Thymus (tissue), 11 donors: Measurements from ENCODE around the gene TBC1D5. TPM values are rescaled to one million over a fixed set of nuclear protein-coding genes. Genes with fewer than 3 reads are reported as not detected.
A peak's percentile ranks its signal among the peaks of the same experiment; 100 is the strongest.

ENCODE experiments used
- DNase-seq, 9 donors: peaks; one replicate each; pipeline ENCODE4 v3.0.0-alpha.2; 2013; ENCODE audit warnings: low spot score in 9 of 9, low read depth in 6 of 9, missing footprints in 1 of 9
- H3K27ac ChIP-seq, 2 donors: one replicate each; pipeline ENCODE4 v1.5.1; 2013; ENCODE audit warnings: control low read depth in 1 of 2, low read depth in 1 of 2, low read length in 1 of 2, mild to moderate bottlenecking in 1 of 2, moderate library complexity in 1 of 2
- H3K27me3 ChIP-seq, 2 donors: one replicate each; pipeline ENCODE4 v1.5.1; 2013; ENCODE audit warnings: low read length in 1 of 2; ENCODE audit not compliant: control insufficient read depth in 2 of 2, insufficient read depth in 1 of 2
- H3K36me3 ChIP-seq, 2 donors: one replicate each; pipeline ENCODE4 v1.5.1; 2013; ENCODE audit warnings: low read length in 1 of 2, mild to moderate bottlenecking in 1 of 2, moderate library complexity in 1 of 2; ENCODE audit not compliant: control insufficient read depth in 2 of 2, insufficient read depth in 2 of 2
- H3K4me1 ChIP-seq, 2 donors: one replicate each; pipeline ENCODE4 v1.5.1; 2013; ENCODE audit warnings: low read length in 2 of 2; ENCODE audit not compliant: control insufficient read depth in 2 of 2, insufficient read depth in 2 of 2
- H3K4me3 ChIP-seq, 2 donors: one replicate each; pipeline ENCODE4 v1.5.1; 2013; ENCODE audit warnings: low read length in 2 of 2, control low read depth in 1 of 2, mild to moderate bottlenecking in 1 of 2
- H3K9me3 ChIP-seq, 2 donors: one replicate each; pipeline ENCODE4 v1.5.1; 2013; ENCODE audit warnings: low read length in 1 of 2, mild to moderate bottlenecking in 1 of 2; ENCODE audit not compliant: control insufficient read depth in 2 of 2, insufficient read depth in 1 of 2
- WGBS: extraction: QIAGEN DNeasy Blood & Tissue Kit; methylation state at CpG from one replicate; pipeline ENCODE4 v1.1.7; 2013; 5-methylcytosine and 5-hydroxymethylcytosine counted together
- polyA plus RNA-seq: library from polyadenylated mRNA; stranded (reverse); fragments of 200-250 nt; gene quantifications from one replicate; pipeline ENCODE4 v1.2.3, GENCODE V29; 2013
- total RNA-seq: library from RNA; stranded (reverse); fragments of 120-200 nt; gene quantifications from one replicate; pipeline ENCODE4 v1.2.4, GENCODE V29; 2013
- donor health status: healthy.

Gene TBC1D5
- total and polyA plus RNA-seq, 2 donors: 8.9 to 37.3 TPM

DNA sequence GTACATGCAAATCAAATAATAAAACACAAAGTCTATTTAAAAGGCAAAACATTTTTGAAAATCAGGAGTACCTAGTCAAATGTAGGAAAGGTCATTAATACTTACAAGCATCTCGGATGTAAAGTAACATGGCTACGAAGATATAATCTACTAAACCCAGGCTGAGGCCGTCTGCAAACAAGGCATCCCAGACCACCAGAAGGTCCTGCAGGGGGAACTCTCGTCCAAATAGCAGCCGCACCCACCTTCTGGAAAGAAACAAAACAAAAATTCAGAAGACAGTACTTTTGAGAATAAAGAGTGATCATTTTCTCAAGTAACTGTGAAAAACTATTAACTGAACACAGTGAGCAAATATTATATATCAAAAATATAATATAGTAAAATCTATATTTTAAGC, 434.5 kb downstream of the TBC1D5 start:
- 96% methylated on average over 5 of the region's 5 CpGs for WGBS
- DNase-seq: no peak
- H3K27ac ChIP-seq: no peak overlapping the region
- H3K27me3 ChIP-seq: no peaks in the 10 kb centered on the region
- H3K4me3 ChIP-seq: no peak overlapping the region
- H3K36me3 ChIP-seq: no peaks in the 10 kb centered on the region
- H3K9me3 ChIP-seq: no peaks in the 10 kb centered on the region
- no peaks in the 10 kb centered on the region for H3K4me1 ChIP-seq

DNA sequence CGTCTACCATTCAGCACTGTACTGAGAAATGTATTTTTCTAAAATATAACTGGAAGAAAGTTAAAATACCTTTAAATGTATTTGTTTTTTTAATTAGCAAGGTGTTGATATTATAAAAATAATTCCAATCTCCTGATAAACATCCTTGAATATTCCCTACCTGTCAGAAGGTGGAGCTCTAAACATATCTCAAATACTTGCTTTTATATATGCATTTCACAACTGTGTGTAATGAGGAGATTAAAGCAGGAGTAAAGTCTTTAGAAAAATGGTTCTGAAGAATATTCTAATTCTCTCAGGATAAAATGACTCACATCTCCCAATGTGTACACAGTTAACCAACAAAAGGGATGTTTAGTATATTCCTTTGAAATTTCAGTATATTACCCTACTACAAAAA, 434.9 kb downstream of the TBC1D5 start:
- WGBS: 100% methylated on average over 1 of the region's 1 CpG
- DNase-seq: no peak
- no peaks in the 10 kb centered on the region for H3K27me3 ChIP-seq
- H3K9me3 ChIP-seq: no peaks in the 10 kb centered on the region
- H3K4me1 ChIP-seq: no peaks in the 10 kb centered on the region
- H3K27ac ChIP-seq: no peak overlapping the region
- H3K4me3 ChIP-seq: no peak overlapping the region
- H3K36me3 ChIP-seq: no peaks in the 10 kb centered on the region

DNA sequence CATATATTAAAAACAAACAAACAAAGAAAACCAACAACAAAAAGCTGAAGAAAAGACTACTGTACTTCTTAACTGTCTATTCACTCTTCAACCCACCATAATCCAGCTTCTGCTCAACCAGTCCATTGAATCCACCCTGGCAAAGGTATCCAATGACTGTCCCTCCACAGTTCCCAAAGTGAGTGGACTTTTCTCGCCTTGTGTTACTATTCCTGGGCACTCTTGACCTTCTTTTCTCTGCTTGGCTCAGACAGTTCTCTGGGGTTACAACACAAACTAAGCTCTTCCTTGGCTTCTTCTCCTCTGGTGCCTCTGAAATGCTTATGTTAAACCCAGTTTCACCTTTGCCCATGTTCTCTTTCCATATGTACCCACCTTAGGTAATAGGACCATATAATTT, 437.5 kb downstream of the TBC1D5 start:
- H3K27ac ChIP-seq: no peak overlapping the region
- H3K4me3 ChIP-seq: no peak overlapping the region
- no peaks in the 10 kb centered on the region for H3K27me3 ChIP-seq
- no peak for DNase-seq
- H3K9me3 ChIP-seq: no peaks in the 10 kb centered on the region
- peaks cover 0 to 5% of the 10 kb centered on the region in 2 donors for H3K4me1 ChIP-seq
- H3K36me3 ChIP-seq: no peaks in the 10 kb centered on the region
- 47% methylated on average over 1 of the region's 1 CpG for WGBS

DNA sequence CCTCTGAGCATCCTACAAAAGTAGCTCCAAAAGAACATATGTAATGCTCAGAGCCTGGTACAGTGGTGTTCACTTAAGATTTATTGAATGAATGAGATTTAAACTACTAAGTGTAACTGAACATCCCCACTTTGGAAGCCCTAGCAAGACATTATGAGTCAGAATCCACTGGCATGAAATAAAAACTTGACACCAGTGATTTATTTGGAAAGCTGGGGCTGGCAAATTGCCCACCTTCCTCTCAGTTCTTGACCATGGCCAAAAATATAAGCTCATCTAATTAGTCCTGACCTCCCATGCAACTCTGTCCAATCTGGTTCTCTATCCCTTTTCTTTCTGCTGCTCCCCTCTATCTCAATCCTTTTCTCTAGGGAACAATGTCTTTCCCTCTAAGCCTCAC, 439.7 kb downstream of the TBC1D5 start:
- Histone ChIP-seq H3K27me3 (no peaks in the 10 kb centered on the region), H3K36me3 (no peaks in the 10 kb centered on the region), H3K4me3 (no peak overlapping the region), H3K27ac (no peak overlapping the region), H3K4me1 (peaks cover 0 to 5% of the 10 kb centered on the region in 2 donors), H3K9me3 (no peaks in the 10 kb centered on the region)
- no peak for DNase-seq

DNA sequence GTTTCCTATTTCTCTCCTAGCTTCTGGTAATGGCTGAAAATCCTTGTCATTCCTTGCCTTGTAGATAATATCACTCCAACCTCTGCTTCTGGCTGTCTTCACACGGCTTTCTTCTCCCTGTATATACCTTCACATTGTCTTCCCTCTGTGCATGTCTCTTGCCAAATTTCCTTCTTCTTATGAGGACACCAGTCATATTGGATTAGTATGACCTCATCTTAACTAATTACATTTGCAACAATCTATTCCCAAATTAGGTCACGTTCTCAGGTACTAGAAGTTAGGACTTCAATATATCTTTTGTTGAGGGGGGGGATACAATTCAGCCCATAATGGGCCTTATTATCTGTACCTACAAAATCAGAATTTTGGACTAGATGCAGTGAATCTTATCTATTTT, 440.3 kb downstream of the TBC1D5 start:
- H3K27ac ChIP-seq: no peak overlapping the region
- no peak for DNase-seq
- H3K4me1 ChIP-seq: peaks cover 0 to 5% of the 10 kb centered on the region in 2 donors
- no peaks in the 10 kb centered on the region for H3K9me3 ChIP-seq
- H3K27me3 ChIP-seq: no peaks in the 10 kb centered on the region
- H3K36me3 ChIP-seq: no peaks in the 10 kb centered on the region
- WGBS: 98% methylated on average over 2 of the region's 2 CpGs
- H3K4me3 ChIP-seq: no peak overlapping the region

DNA sequence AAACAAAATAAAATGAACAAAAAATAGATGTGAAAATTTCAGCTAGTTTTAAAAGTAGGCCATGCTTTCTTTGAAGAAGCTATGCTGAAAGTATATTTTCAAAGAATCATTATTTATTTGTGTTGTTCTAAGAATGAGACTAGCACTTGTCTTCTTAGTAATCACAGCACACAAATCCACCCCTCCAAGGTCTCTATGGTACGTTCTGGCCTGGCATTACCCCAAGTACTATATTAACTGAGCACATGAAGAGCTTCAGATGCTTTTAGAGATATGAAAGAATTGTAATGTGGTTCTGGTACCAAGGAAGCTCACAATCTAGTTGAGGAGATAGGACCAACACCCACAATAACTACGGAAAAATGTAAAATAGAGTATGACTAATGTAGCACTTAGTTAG, 441.2 kb downstream of the TBC1D5 start:
- Histone ChIP-seq H3K27ac (no peak overlapping the region), H3K4me3 (no peak overlapping the region), H3K4me1 (peaks cover 0 to 5% of the 10 kb centered on the region in 2 donors), H3K27me3 (no peaks in the 10 kb centered on the region), H3K36me3 (no peaks in the 10 kb centered on the region), H3K9me3 (no peaks in the 10 kb centered on the region)
- 91% methylated on average over 2 of the region's 2 CpGs for WGBS
- no peak for DNase-seq

DNA sequence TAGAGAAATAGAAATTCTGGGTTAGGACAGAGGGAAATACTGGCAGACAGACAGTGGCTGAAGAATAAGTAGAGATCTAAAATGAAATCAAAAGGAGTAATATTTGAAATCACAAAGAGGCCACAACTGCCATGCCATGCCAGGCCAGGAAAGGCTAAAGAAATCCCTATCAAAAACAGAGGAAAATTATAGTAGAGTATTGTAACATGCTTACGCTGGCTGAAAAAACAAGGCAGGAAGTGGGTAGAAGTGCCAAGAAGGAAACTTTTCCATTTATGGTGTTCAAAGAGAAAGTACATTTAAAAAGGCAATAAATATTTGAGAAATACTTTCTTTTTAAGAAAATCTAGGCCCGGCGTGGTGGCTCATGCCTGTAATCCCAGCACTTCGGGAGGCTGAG, 442.0 kb downstream of the TBC1D5 start:
- no peaks in the 10 kb centered on the region for H3K9me3 ChIP-seq
- no peaks in the 10 kb centered on the region for H3K36me3 ChIP-seq
- H3K27me3 ChIP-seq: no peaks in the 10 kb centered on the region
- 68% methylated on average over 4 of the region's 4 CpGs for WGBS
- H3K4me1 ChIP-seq: peaks cover 0 to 5% of the 10 kb centered on the region in 2 donors
- no peak overlapping the region for H3K4me3 ChIP-seq
- no peak overlapping the region for H3K27ac ChIP-seq
- DNase-seq: peak in 7 of 9 donors; percentile 3 to 49 (median 18)

DNA sequence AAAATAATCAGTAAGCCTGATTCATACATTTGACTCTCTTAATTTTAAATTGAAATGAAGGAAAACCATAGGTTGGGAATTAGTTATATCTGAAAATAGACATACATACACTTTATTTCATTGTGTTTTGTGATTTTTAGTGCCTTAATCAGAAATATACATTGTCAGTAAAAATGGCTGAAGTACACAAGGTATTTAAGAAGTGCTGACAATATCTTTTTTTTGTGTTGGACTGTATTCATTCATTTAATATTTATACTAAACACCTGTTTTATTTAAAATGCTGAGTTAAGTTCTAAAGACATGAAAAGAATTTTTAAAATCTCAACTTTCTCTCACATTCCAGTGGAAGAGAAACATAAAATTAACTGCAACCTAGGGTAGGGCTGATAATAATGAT, 444.4 kb downstream of the TBC1D5 start:
- H3K36me3 ChIP-seq: no peaks in the 10 kb centered on the region
- no peaks in the 10 kb centered on the region for H3K9me3 ChIP-seq
- no peak for DNase-seq
- no peak overlapping the region for H3K4me3 ChIP-seq
- H3K27ac ChIP-seq: no peak overlapping the region
- H3K4me1 ChIP-seq: peaks cover 0 to 5% of the 10 kb centered on the region in 2 donors
- H3K27me3 ChIP-seq: no peaks in the 10 kb centered on the region

DNA sequence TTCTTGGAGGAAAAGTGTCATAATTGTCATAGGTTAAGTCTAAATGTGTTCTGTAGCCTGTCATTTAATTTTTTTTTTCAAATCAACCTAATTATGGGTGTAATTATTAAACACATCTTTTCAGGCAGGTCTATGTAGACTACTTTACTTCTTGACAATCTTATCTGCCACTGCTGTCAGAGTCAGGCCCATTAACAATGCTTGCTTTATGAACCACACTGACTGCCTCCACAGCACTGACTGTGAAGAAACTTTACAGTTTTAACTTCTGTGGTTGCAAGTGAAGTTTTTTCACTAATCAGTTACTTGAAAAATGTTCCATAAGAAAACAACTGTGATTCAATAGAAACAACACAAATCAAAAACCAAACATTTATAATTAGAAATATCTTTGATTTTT, 449.9 kb downstream of the TBC1D5 start:
- H3K4me1 ChIP-seq: no peaks in the 10 kb centered on the region
- H3K27ac ChIP-seq: no peak overlapping the region
- H3K36me3 ChIP-seq: peaks cover 0 to 5% of the 10 kb centered on the region in 2 donors
- DNase-seq: no peak
- H3K4me3 ChIP-seq: no peak overlapping the region
- H3K9me3 ChIP-seq: no peaks in the 10 kb centered on the region
- H3K27me3 ChIP-seq: no peaks in the 10 kb centered on the region

DNA sequence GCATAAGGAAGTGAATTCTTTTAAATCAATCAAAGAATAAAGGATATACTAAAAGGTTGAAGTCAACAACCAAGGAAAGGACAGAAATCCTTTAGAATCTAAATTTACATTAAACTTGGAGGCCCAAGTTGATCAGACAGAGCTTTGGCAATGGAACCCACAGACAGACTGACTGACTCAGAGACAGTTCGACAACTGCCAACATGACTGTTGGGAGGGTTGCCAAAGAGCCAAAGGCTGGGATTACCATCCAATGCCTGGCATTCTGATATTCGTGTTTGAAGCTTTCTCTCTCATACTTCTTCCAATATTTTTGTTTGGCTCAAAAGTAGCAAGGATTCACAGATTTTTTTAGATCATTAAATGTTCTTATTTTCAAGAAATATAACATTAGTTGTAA, 451.5 kb downstream of the TBC1D5 start:
- no peak for DNase-seq
- Histone ChIP-seq H3K27ac (no peak overlapping the region), H3K36me3 (peaks cover 0 to 5% of the 10 kb centered on the region in 2 donors), H3K4me1 (no peaks in the 10 kb centered on the region), H3K4me3 (no peak overlapping the region), H3K27me3 (no peaks in the 10 kb centered on the region), H3K9me3 (no peaks in the 10 kb centered on the region)
- WGBS: 98% methylated on average over 2 of the region's 2 CpGs
